Osteocyte (in vitro differentiated cells): Measurements from ENCODE around the gene HYOU1. TPM values are rescaled to one million over a fixed set of nuclear protein-coding genes. Genes with fewer than 3 reads are reported as not detected.
A peak's percentile ranks its signal among the peaks of the same experiment; 100 is the strongest.

ENCODE experiments used
- DNase-seq: peaks from one replicate; pipeline ENCODE4 v3.0.0; 2021; ENCODE audit warnings: mixed read lengths; ENCODE audit not compliant: unreplicated experiment; ENCODE audit errors: extremely low spot score
- H3K27ac Mint-ChIP-seq: one replicate; pipeline ENCODE4 v1.8.0; 2021; ENCODE audit warnings: mild to moderate bottlenecking, mixed read lengths; ENCODE audit not compliant: unreplicated experiment
- H3K27me3 Mint-ChIP-seq: one replicate; pipeline ENCODE4 v1.8.0; 2021; ENCODE audit warnings: mixed read lengths; ENCODE audit not compliant: unreplicated experiment
- H3K36me3 Mint-ChIP-seq: one replicate; pipeline ENCODE4 v1.8.0; 2021; ENCODE audit warnings: mixed read lengths; ENCODE audit not compliant: unreplicated experiment
- H3K4me1 Mint-ChIP-seq: one replicate; pipeline ENCODE4 v1.8.0; 2021; ENCODE audit warnings: mixed read lengths; ENCODE audit not compliant: unreplicated experiment
- H3K4me3 Mint-ChIP-seq: one replicate; pipeline ENCODE4 v1.8.0; 2021; ENCODE audit warnings: mild to moderate bottlenecking, moderate library complexity, mixed read lengths; ENCODE audit not compliant: unreplicated experiment
- H3K9me3 Mint-ChIP-seq: one replicate; pipeline ENCODE4 v1.8.0; 2021; ENCODE audit warnings: mixed read lengths; ENCODE audit not compliant: unreplicated experiment
- total RNA-seq: library from RNA; stranded (reverse); gene quantifications from 2 replicates; pipeline ENCODE4 v1.2.1, GENCODE V29; 2021
- TF ChIP-seq, protein P1 (sequence below): fragments of 200-600 bp; sonication (generic); IDR thresholded peaks from 2 replicates; pipeline ENCODE4 v1.5.0; 2021; ENCODE audit warnings: antibody characterized with exemption, mild to moderate bottlenecking, moderate library complexity

HYOU1 gene
- total RNA-seq, 1 donor from 2014 or later: 168 TPM

DNA sequence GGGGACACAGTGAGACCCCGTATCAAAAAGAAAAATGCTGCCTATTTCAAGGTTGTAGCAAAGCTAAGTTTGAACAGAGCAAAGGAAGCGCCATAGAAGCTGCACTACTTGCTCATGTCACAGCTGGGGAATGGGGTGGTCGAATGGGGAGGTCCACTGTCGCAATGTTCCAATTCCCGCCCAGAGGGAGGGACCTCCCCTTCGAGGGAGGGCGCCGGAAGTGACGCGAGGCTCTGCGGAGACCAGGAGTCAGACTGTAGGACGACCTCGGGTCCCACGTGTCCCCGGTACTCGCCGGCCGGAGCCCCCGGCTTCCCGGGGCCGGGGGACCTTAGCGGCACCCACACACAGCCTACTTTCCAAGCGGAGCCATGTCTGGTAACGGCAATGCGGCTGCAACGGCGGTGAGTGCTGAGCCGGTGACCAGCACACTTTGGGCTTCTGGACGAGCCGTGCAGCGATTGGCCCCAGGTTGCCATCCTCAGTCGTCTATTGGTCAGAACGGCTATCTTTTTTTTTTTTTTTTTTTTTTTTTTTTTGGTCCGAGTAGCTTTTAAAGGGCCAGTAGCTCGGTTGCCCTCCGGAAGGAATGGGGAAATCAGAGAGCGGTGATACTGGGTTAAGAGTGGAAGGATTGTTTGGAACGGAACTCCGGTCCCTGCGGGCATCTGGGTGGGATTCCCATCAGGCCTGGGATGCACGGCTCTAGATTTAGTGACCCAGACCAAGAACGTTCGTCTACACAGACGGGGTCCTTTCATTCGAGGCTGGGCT, 27.8 kb upstream of the HYOU1 start, which contains the start of gene HMBS:
Gene HMBS (plus strand): TSS at position 219 of the 774 bp plus-strand sequence. CDS start 153 bp downstream, at position 372.
- H3K36me3 Mint-ChIP-seq: peaks cover 20% of the 10 kb centered on the region
- peak within 1 kb of the TSS; percentile 92 for H3K4me3 Mint-ChIP-seq
- no peaks in the 10 kb centered on the region for H3K27me3 Mint-ChIP-seq
- H3K27ac Mint-ChIP-seq: peak within 1 kb of the TSS; percentile 96
- H3K9me3 Mint-ChIP-seq: no peaks in the 10 kb centered on the region
- TF ChIP-seq, protein P1, sequence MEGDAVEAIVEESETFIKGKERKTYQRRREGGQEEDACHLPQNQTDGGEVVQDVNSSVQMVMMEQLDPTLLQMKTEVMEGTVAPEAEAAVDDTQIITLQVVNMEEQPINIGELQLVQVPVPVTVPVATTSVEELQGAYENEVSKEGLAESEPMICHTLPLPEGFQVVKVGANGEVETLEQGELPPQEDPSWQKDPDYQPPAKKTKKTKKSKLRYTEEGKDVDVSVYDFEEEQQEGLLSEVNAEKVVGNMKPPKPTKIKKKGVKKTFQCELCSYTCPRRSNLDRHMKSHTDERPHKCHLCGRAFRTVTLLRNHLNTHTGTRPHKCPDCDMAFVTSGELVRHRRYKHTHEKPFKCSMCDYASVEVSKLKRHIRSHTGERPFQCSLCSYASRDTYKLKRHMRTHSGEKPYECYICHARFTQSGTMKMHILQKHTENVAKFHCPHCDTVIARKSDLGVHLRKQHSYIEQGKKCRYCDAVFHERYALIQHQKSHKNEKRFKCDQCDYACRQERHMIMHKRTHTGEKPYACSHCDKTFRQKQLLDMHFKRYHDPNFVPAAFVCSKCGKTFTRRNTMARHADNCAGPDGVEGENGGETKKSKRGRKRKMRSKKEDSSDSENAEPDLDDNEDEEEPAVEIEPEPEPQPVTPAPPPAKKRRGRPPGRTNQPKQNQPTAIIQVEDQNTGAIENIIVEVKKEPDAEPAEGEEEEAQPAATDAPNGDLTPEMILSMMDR: no peak
- peak; percentile 95 for DNase-seq
- peaks cover 14% of the 10 kb centered on the region for H3K4me1 Mint-ChIP-seq

DNA sequence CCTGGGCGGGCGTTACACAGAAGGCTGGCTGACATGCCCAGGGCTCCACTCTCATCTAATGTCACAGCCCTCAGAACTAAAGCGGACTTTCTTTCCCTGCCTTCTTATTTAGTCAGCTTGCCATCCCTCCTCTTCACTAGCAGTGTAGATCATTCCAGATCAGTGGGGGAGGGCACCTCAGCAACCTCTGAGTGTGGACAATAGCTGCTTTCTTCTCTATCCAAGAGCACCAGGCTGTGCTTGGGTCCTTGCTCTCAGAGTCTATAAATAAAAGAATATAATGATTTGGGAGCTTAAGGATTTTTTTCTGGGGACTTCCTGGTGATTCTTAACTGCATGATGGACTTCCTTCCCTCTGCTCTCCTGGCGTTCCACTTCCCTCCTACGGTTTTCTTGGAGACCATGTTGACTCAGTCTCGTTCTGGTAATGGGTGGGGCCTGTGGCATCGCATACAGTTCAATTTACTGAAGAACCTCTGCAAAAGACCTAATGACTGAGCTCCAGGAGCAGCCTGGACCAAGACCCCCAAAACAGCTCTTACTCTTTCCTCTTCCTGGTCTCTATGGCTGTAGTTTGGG, 24.8 kb upstream of the HYOU1 start:
- TF ChIP-seq, protein P1: no peak
- DNase-seq: no peak
- Mint-ChIP-seq H3K4me3 (no peak overlapping the region), H3K27me3 (no peaks in the 10 kb centered on the region), H3K36me3 (peaks cover 40% of the 10 kb centered on the region), H3K4me1 (peaks cover 13% of the 10 kb centered on the region), H3K27ac (no peak overlapping the region), H3K9me3 (no peaks in the 10 kb centered on the region)

- no peaks in the 10 kb centered on the region for H3K4me1 Mint-ChIP-seq
- no peak overlapping the region for H3K4me3 Mint-ChIP-seq
- H3K9me3 Mint-ChIP-seq: no peaks in the 10 kb centered on the region
- TF ChIP-seq, protein P1: no peak
- no peak overlapping the region for H3K27ac Mint-ChIP-seq
- no peaks in the 10 kb centered on the region for H3K27me3 Mint-ChIP-seq
- peaks cover 43% of the 10 kb centered on the region for H3K36me3 Mint-ChIP-seq
- DNase-seq: no peak
Observed at GRCh38 chr11:119078675-119079420, 21.8 kb upstream of the HYOU1 start.

DNA sequence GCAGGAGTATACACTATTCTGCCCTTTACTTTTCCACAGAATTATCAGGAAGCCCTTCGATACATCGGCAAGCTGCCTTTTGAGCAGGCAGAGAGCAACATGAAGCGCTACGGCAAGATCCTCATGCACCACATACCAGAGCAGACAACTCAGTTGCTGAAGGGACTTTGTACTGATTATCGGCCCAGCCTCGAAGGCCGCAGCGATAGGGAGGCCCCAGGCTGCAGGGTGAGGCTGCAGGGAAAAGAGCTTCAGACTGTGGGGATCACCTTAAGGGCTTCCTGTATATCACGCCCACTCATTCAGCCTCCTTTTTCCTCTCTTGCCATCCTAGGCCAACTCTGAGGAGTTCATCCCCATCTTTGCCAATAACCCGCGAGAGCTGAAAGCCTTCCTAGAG, 20.8 kb upstream of the HYOU1 start:
- Mint-ChIP-seq H3K4me3 (no peak overlapping the region), H3K9me3 (no peaks in the 10 kb centered on the region), H3K36me3 (peaks cover 52% of the 10 kb centered on the region), H3K4me1 (no peaks in the 10 kb centered on the region), H3K27me3 (no peaks in the 10 kb centered on the region), H3K27ac (no peak overlapping the region)
- DNase-seq: no peak
- TF ChIP-seq, protein P1: no peak
